ENCODE measurements around the gene TXNRD3. TPM values are rescaled to one million over a fixed set of nuclear protein-coding genes. Genes with fewer than 3 reads are reported as not detected.
A peak's percentile ranks its signal among the peaks of the same experiment; 100 is the strongest.

TXNRD3 gene
- total and polyA plus RNA-seq, 2 of the 4 experiments (the other 2 are of a cell fraction): 3.9 to 8.4 TPM

DNA sequence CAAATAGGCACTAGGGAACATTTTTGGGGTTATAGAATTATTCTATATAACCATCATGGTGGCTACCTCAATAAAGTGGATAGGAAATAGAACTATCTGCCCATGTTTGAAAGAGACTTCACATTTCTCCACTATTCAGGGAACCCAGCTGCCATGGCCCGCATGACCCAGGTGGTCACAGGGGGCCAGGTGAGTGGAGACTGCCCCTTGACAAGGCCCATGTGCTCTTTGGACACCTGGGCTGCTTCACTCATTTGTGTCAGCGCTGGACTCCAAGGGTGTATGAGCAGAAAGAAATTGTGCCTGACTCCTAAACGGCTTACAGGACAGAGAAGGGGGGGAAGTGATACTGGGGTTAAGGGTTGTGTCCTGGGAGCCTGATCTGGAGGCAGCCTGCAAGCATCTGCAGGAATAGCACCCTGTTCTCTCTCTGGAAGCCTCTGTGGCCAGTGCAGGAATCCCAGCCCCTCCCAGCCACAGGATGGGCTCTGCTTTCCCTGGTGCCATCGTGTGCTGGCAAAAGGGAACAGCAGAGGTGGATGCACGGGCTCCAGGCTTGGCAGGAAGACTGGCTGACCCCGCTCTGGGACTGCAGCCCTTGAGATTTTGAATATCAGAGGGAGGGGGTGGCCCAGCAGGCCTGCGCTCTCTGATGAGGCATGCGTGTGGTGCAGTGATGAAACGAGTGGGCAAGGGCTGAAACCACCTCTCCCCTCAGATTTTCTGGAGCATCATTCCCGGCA lies 87.1 kb downstream of the TXNRD3 start:
- H3K14ac ChIP-seq (replicated peaks; ENCODE audit: low read depth, low read length): no peak overlapping the region
- dilution Hi-C loops (cut with HindIII; ENCODE audit: low sequenced_read_pairs, unreplicated experiment) (no loop called here), in situ Hi-C loops (cut with MboI; ENCODE audit: low sequenced_read_pairs) (no loop called here), intact Hi-C loops (cut with micrococcal nuclease) (no loop called here)
- POLR2A ChIA-PET (ENCODE audit: unreplicated experiment): no interaction called here
- no peak overlapping the region for H2BK20ac ChIP-seq (ENCODE audit: low read depth, low read length)
- no peaks in the 10 kb centered on the region for H3K36me3 ChIP-seq (ENCODE audit: control insufficient read depth, insufficient read depth, low read length)
- H3K9me1 ChIP-seq (ENCODE audit: insufficient read depth, low read length): no peaks in the 10 kb centered on the region
- WGBS, 2 experiments (ENCODE audit: extremely low coverage in 2 of 2, insufficient read length in 1 of 2): 83% methylated on average over 1 of the region's 10 CpGs; no CpG with 5 or more reads in 1 of the 2 experiments
- no peak overlapping the region for H2AK9ac ChIP-seq (replicated peaks; ENCODE audit: low read depth, low read length, poor library complexity)
- H3K56ac ChIP-seq (ENCODE audit: extremely low read depth, insufficient read depth, low read length): no peak overlapping the region
- H2AK5ac ChIP-seq (ENCODE audit: low read depth, low read length): no peak overlapping the region
- H3K23ac ChIP-seq (ENCODE audit: low read depth, low read length): no peak overlapping the region
- no peak overlapping the region for H3K18ac ChIP-seq (ENCODE audit: low read depth, low read length)
- no peak overlapping the region for H4K91ac ChIP-seq (ENCODE audit: insufficient read depth, low read depth, low read length)
- no peak overlapping the region for H3K9ac ChIP-seq (ENCODE audit: low read depth, low read length)
- H3K4ac ChIP-seq (ENCODE audit: low read depth, low read length): no peak overlapping the region
- no TSS peak for BruUV-seq (replicated peaks)
- H3K4me3 ChIP-seq (ENCODE audit: insufficient read depth, low read depth, low read length): no peak overlapping the region
- H3K4me2 ChIP-seq (ENCODE audit: low read depth, low read length): no peak overlapping the region
- CTCF ChIA-PET: no interaction called here
- ATAC-seq (ENCODE audit: low read depth) (peak; percentile 46; the same call in 1 of the 2 replicates), DNase-seq (no peak)
- no peaks in the 10 kb centered on the region for H3K79me1 ChIP-seq (ENCODE audit: low read depth in 1 of 2, low read length in 2 of 2)
- no peak overlapping the region for H4K8ac ChIP-seq (ENCODE audit: low read depth in 2 of 2, low read length in 2 of 2)
- H3K27me3 ChIP-seq (ENCODE audit: control insufficient read depth, insufficient read depth, low read length): peaks cover 33% of the 10 kb centered on the region
- no peak overlapping the region for H2BK120ac ChIP-seq (ENCODE audit: low read depth, low read length)
- no peaks in the 10 kb centered on the region for H4K20me1 ChIP-seq (ENCODE audit: insufficient read depth, low read length)
- H2AFZ ChIP-seq (replicated peaks; ENCODE audit: low read length, poor library complexity): no peak overlapping the region
- TF ChIP-seq MAFK (IDR thresholded peaks at IDR 0.05; ENCODE audit: low read depth, low read length) (no peak), MAZ (IDR thresholded peaks at IDR 0.05; ENCODE audit: borderline replicate concordance, low read depth, low read length) (no peak), CHD1 (IDR thresholded peaks at IDR 0.05; ENCODE audit: low read depth, low read length) (no peak), CEBPB (IDR thresholded peaks at IDR 0.05; ENCODE audit: low read depth, low read length) (no peak), ELK1 (IDR thresholded peaks at IDR 0.05; ENCODE audit: borderline replicate concordance, low read depth, low read length) (no peak), RAD21 (IDR thresholded peaks at IDR 0.05; ENCODE audit: low read length) (no peak)
- H2BK15ac ChIP-seq (ENCODE audit: low read depth, low read length): no peak overlapping the region
- H3K4me1 ChIP-seq (ENCODE audit: control insufficient read depth, insufficient read depth, low read length): no peaks in the 10 kb centered on the region
- H4K5ac ChIP-seq (ENCODE audit: low read depth, low read length): no peak overlapping the region
- no peak overlapping the region for H3K27ac ChIP-seq (ENCODE audit: insufficient read depth, low read length)
- H2BK5ac ChIP-seq (ENCODE audit: low read depth, low read length, poor library complexity, severe bottlenecking): no peak overlapping the region
- H3K9me3 ChIP-seq (ENCODE audit: control insufficient read depth, insufficient read depth, low read length): no peaks in the 10 kb centered on the region
